Heart right ventricle (tissue), 16 donors: ENCODE results near the gene PCP4L1. TPM values are rescaled to one million over a fixed set of nuclear protein-coding genes. Genes with fewer than 3 reads are reported as not detected.

Source experiments
- ATAC-seq, 8 donors: fragments of 200-7000 bp; cut with Tn5 transposase; one replicate each; pipeline ENCODE4 v1.9.1; 2020; ENCODE audit warnings: mild to moderate bottlenecking in 8 of 8, moderate library complexity in 8 of 8, moderate number of reproducible peaks in 1 of 8
- DNase-seq, 2 donors: peaks; one replicate each; pipeline ENCODE4 v3.0.0-alpha.2; 2020
- H3K27ac ChIP-seq, 10 donors: fragments of 200-600 bp; sonication (generic) in 2 of 10; one replicate each; pipeline versions ENCODE4 v1.5.0 to v1.8.0; 2020 to 2022; ENCODE audit warnings: mild to moderate bottlenecking in 3 of 10
- H3K27me3 ChIP-seq, 7 donors: fragments of 200-600 bp; one replicate each; pipeline ENCODE4 v1.8.0; 2021 to 2022; ENCODE audit warnings: mild to moderate bottlenecking in 2 of 7
- H3K36me3 ChIP-seq, 9 donors: fragments of 200-600 bp; sonication (generic) in 1 of 9; one replicate each; pipeline versions ENCODE4 v1.5.0 to v1.8.0; 2020 to 2022; ENCODE audit warnings: mild to moderate bottlenecking in 2 of 9
- H3K4me1 ChIP-seq, 9 donors: fragments of 200-600 bp; sonication (generic) in 1 of 9; one replicate each; pipeline versions ENCODE4 v1.5.0 to v1.8.0; 2020 to 2022; ENCODE audit warnings: mild to moderate bottlenecking in 4 of 9
- H3K4me3 ChIP-seq, 10 donors: fragments of 200-600 bp; sonication (generic) in 2 of 10; one replicate each; pipeline versions ENCODE4 v1.5.0 to v1.8.0; 2020 to 2022; ENCODE audit warnings: mild to moderate bottlenecking in 7 of 10, moderate library complexity in 2 of 10
- H3K9me3 ChIP-seq, 11 donors: fragments of 200-600 bp in 10 of 11; sonication (generic) in 2 of 11; one replicate each; pipeline versions ENCODE4 v1.5.0 to v1.8.0; 2013 to 2022; ENCODE audit warnings: mild to moderate bottlenecking in 2 of 11, control low read depth in 1 of 11, moderate library complexity in 1 of 11
- CTCF ChIP-seq, 9 donors: fragments of 200-600 bp; sonication (generic) in 2 of 9; IDR thresholded peaks; one replicate each; pipeline versions ENCODE4 v1.5.0 to v1.8.0; 2021 to 2022; ENCODE audit warnings: antibody characterized with exemption in 9 of 9, mild to moderate bottlenecking in 5 of 9, moderate library complexity in 1 of 9
- WGBS, 2 donors: extraction: QIAGEN DNeasy Blood & Tissue Kit; methylation state at CpG; one replicate each; pipeline ENCODE4 v1.1.7; 2013; ENCODE audit warnings: inconsistent platforms in 1 of 2; 5-methylcytosine and 5-hydroxymethylcytosine counted together
- intact Hi-C, 10 donors: fragments of 100-400 bp; cut with DNase I; formaldehyde crosslinking; loops; one replicate each; pipeline versions ENCODE4 v1.11.1 to v1.14.2; 2022
- polyA plus RNA-seq, 2 donors: library from polyadenylated mRNA; stranded (reverse); fragments of 200-250 nt; gene quantifications; one replicate each; pipeline ENCODE4 v1.2.3, GENCODE V29; 2013
- total RNA-seq, 10 donors: library from RNA; stranded (reverse); fragmentation: NEBNext Ultra II Directional in 3 of 10; extraction: Animal tissue kit (Norgen Biotek cat#: 25700) in 3 of 10; gene quantifications; one replicate each; pipeline versions ENCODE4 v1.2.1 to v1.2.4, GENCODE V29; 2021 to 2023
- donor health status: Arrhythmogenic right ventricular cardiomyopathy.
- donor health status: ischemic (EF 13 %, LVEDD 7.1; RV severe dilation, severe dysfunction).
- donor health status: healthy with polysubstance abuse.
- donor health status: DM: no; HTN: yes; CAD: no.
- donor health status: DM: no; HTN: no; CAD: no.
- donor health status: ischemic (EF 25% LVEDD 6.9; RV normal size, moderate dysfunction).
- donor health status: ischemic (EF 25% LVEDD 5.7; RV mildly dilated, moderate dysfunction).
- donor health status: healthy.
- donor health status: DM: yes; HTN: yes; CAD: no.
- donor health status: Ischemic cardiomyopathy.
- donor health status: ischemic (EF 35%, LVEDD 5.7; RV mildly dilated, moderate dysfunction).
- donor health status: nonischemic (EF 11% LVEDD 7.7; RV severe dilation, severe dysfunction).
- donor health status: DM: yes; HTN: yes; CAD: no.
- donor health status: PGD.
- donor health status: ischemic (EF 29% LVEDD 5.4; RV normal size, mild dysfunction).
- donor health status: nonischemic (EF 23%, LVEDD 6.1; RV moderate dilation, normal function).

Gene PCP4L1
- total and polyA plus RNA-seq, 12 donors: 0.29 to 1.0 (median 0.46) TPM; not detected in 1

- ATAC-seq (peak in 7 of 8 donors; percentile 18 to 70 (median 29)), DNase-seq (peak; percentile 18 to 60)
- Histone ChIP-seq H3K27me3 (peaks cover 0 to 3% (median 0%) of the 10 kb centered on the region in 7 donors), H3K36me3 (peaks cover 0 to 14% (median 0%) of the 10 kb centered on the region in 9 donors), H3K4me3 (peak overlapping the region in 2 of 10 donors; percentile 15 to 72), H3K27ac (peak overlapping the region in 8 of 10 donors; percentile 9 to 93 (median 62)), H3K9me3 (no peaks in the 10 kb centered on the region), H3K4me1 (peaks cover 0 to 52% (median 13%) of the 10 kb centered on the region in 9 donors)
- 84 to 86% methylated on average over 7 of the region's 7 CpGs for WGBS, 2 donors
- intact Hi-C loops: loop anchor here in 1 of 10 donors (5.0 kb wide), 1 partner anchor 60 kb away; the partner anchor contains the start of gene CFAP126
- no peak for TF ChIP-seq CTCF (IDR thresholded peaks at IDR 0.05)
Observed at GRCh38 chr1:161307230-161307768, 48.8 kb downstream of the PCP4L1 start.

- intact Hi-C loops: loop anchor here in 1 of 10 donors (5.0 kb wide), 1 partner anchor 59 kb away; the partner anchor contains the start of gene CFAP126
- Histone ChIP-seq H3K27ac (peak overlapping the region in 2 of 10 donors; percentile 79 to 93), H3K9me3 (no peaks in the 10 kb centered on the region), H3K36me3 (peaks cover 0 to 11% (median 0%) of the 10 kb centered on the region in 9 donors), H3K4me1 (peaks cover 0 to 48% (median 13%) of the 10 kb centered on the region in 9 donors), H3K4me3 (no peak overlapping the region), H3K27me3 (peaks cover 0 to 3% (median 0%) of the 10 kb centered on the region in 7 donors)
- ATAC-seq: no peak
- 47 to 64% methylated on average over 2 of the region's 2 CpGs for WGBS, 2 donors
- DNase-seq: no peak
- TF ChIP-seq CTCF (IDR thresholded peaks at IDR 0.05): no peak
Observed at GRCh38 chr1:161307892-161308638, 49.5 kb downstream of the PCP4L1 start.

GRCh38 chr1:161309868-161310267, 51.3 kb downstream of the PCP4L1 start, which contains the start of gene MPZ:
Gene MPZ, minus strand, starts transcription at chr1:161309968. Its CDS starts 63 bp downstream, at chr1:161309905.
- intact Hi-C loops: loop anchor here in 3 of 10 donors (5.0 kb wide), 2 partner anchors 57 to 83 kb away; partner anchors contain the start of genes TOMM40L (in 3 of the 3) and CFAP126 (in 1 of the 3)
- no peaks in the 10 kb centered on the region for H3K9me3 ChIP-seq
- ATAC-seq (no peak), DNase-seq (no peak)
- H3K4me3 ChIP-seq: no peak within 1 kb of the TSS
- 43 to 64% methylated on average over 2 of the region's 2 CpGs for WGBS, 2 donors
- peaks cover 0 to 38% (median 18%) of the 10 kb centered on the region in 9 donors for H3K4me1 ChIP-seq
- no peaks in the 10 kb centered on the region for H3K36me3 ChIP-seq
- H3K27me3 ChIP-seq: peaks cover 0 to 3% (median 0%) of the 10 kb centered on the region in 7 donors
- peak within 1 kb of the TSS in 3 of 10 donors; percentile 10 to 57 (median 11) for H3K27ac ChIP-seq
- TF ChIP-seq CTCF (IDR thresholded peaks at IDR 0.05): no peak

- DNase-seq (no peak), ATAC-seq (no peak)
- TF ChIP-seq CTCF (IDR thresholded peaks at IDR 0.05): no peak
- intact Hi-C loops: loop anchor here in 3 of 10 donors (5.0 kb wide), 1 partner anchor 84 kb away; the partner anchor contains the start of gene TOMM40L (in 3 of the 3)
- H3K36me3 ChIP-seq: no peaks in the 10 kb centered on the region
- H3K27ac ChIP-seq: no peak overlapping the region
- no peak overlapping the region for H3K4me3 ChIP-seq
- H3K27me3 ChIP-seq: peaks cover 0 to 3% (median 0%) of the 10 kb centered on the region in 7 donors
- no peaks in the 10 kb centered on the region for H3K9me3 ChIP-seq
- 93 to 95% methylated on average over 4 of the region's 4 CpGs for WGBS, 2 donors
- H3K4me1 ChIP-seq: peaks cover 3 to 38% (median 20%) of the 10 kb centered on the region in 9 donors
Observed at GRCh38 chr1:161311595-161312181, 53.1 kb downstream of the PCP4L1 start.
